HCT116 (cell line): ENCODE results near the gene WNT3A. TPM values are rescaled to one million over a fixed set of nuclear protein-coding genes. Genes with fewer than 3 reads are reported as not detected.

Experiments
- ATAC-seq: fragments of 200-7000 bp; cut with Tn5 transposase; 2 replicates; pipeline ENCODE4 v1.9.1; 2020; ENCODE audit warnings: mild to moderate bottlenecking, moderate library complexity
- BruUV-seq: library from RNA; stranded (reverse); fragments of 400-500 nt; replicated peaks from 2 replicates; lab custom pipeline; 2021; lab: Mats Ljungman, UMichigan
- CTCF ChIA-PET: fragments of 300-600 bp; sonication (Branson Sonifier 250); formaldehyde crosslinking; loops from one replicate; lab custom pipeline; 2021; ENCODE audit warnings: antibody characterized with exemption; lab: Charles Lee
- POLR2A ChIA-PET: fragments of 300-600, 350-600 bp; sonication (Branson Sonifier 250); formaldehyde crosslinking; loops from one replicate; lab custom pipeline; 2021; ENCODE audit warnings: antibody characterized with exemption; lab: Charles Lee
- RAD21 ChIA-PET, 2 experiments: fragments of 300-600 bp; sonication (Branson Sonifier 250); formaldehyde crosslinking; loops; one replicate each; lab custom pipeline; 2023; ENCODE audit warnings: low total read pairs in 2 of 2; ENCODE audit not compliant: uncharacterized antibody in 2 of 2, unreplicated experiment in 2 of 2, low non-redundant PET in 1 of 2; lab: Charles Lee
- DNase-seq: peaks from one replicate; pipeline ENCODE4 v3.0.0-alpha.2; 2010; ENCODE audit warnings: low read depth, low spot score
- H2AFZ ChIP-seq: fragments of 200-600 bp; shearing (Covaris generic), sonication (generic); 2 replicates; pipeline ENCODE4 v1.6.1; 2017; ENCODE audit warnings: low read depth, mixed run types, mixed read lengths, antibody characterized with exemption, low read length; ENCODE audit not compliant: poor library complexity, severe bottlenecking
- H3K27ac ChIP-seq: 2 replicates; pipeline ENCODE4 v1.5.1; 2012; ENCODE audit warnings: low read depth, low read length
- H3K27me3 ChIP-seq: fragments of 200-600 bp; sonication (generic); 2 replicates; pipeline ENCODE4 v1.6.1; 2016; ENCODE audit warnings: mixed run types, low read length, mixed read lengths; ENCODE audit not compliant: insufficient read depth
- H3K36me3 ChIP-seq, 2 experiments: fragments of 200-500 bp in 1 of 2; fragments of 200-600 bp in 1 of 2; sonication (Bioruptor generic) in 1 of 2; sonication (generic) in 1 of 2; 2 replicates each; pipeline versions ENCODE4 v1.5.1 to v1.6.1; 2014 to 2016; ENCODE audit warnings: low read length in 2 of 2, inconsistent platforms in 1 of 2, mixed read lengths in 1 of 2, mixed run types in 1 of 2; ENCODE audit not compliant: insufficient read depth in 2 of 2, control insufficient read depth in 1 of 2
- H3K4me1 ChIP-seq, 2 experiments: fragments of 200-600 bp in 1 of 2; sonication (generic) in 1 of 2; 2 replicates each; pipeline versions ENCODE4 v1.5.1 to v1.6.1; 2012 to 2017; ENCODE audit warnings: low read length in 2 of 2, inconsistent platforms in 1 of 2, mild to moderate bottlenecking in 1 of 2, mixed read lengths in 1 of 2, mixed run types in 1 of 2, moderate library complexity in 1 of 2; ENCODE audit not compliant: insufficient read depth in 2 of 2, control insufficient read depth in 1 of 2
- H3K4me2 ChIP-seq: fragments of 200-600 bp; sonication (generic); 2 replicates; pipeline ENCODE4 v1.6.1; 2017; ENCODE audit warnings: mixed run types, low read length, mixed read lengths
- H3K4me3 ChIP-seq, 2 experiments: fragments of 200-600 bp in 1 of 2; sonication (generic) in 1 of 2; replicated peaks in 1 of 2; 2 replicates each; pipeline ENCODE4 v1.5.1; 2011 to 2016; ENCODE audit warnings: low read length in 2 of 2, control low read depth in 1 of 2, low read depth in 1 of 2, mild to moderate bottlenecking in 1 of 2, mixed read lengths in 1 of 2, mixed run types in 1 of 2
- H3K79me2 ChIP-seq: fragments of 200-600 bp; sonication (generic); 2 replicates; pipeline ENCODE4 v1.6.1; 2017; ENCODE audit warnings: mild to moderate bottlenecking, mixed run types, low read length, moderate library complexity, mixed read lengths; ENCODE audit not compliant: insufficient read depth
- H3K9ac ChIP-seq: fragments of 200-600 bp; sonication (generic); 2 replicates; pipeline ENCODE4 v1.6.1; 2016; ENCODE audit warnings: low read length, mixed read lengths
- H3K9me2 ChIP-seq: fragments of 200-600 bp; sonication (generic), shearing (Covaris generic); 2 replicates; pipeline ENCODE4 v1.6.1; 2017; ENCODE audit warnings: mixed run types, mild to moderate bottlenecking, moderate library complexity; ENCODE audit not compliant: insufficient read depth
- H3K9me3 ChIP-seq, 2 experiments: fragments of 200-500 bp in 1 of 2; fragments of 200-600 bp in 1 of 2; sonication (Bioruptor generic) in 1 of 2; sonication (generic) in 1 of 2; 2 replicates each; pipeline ENCODE4 v1.6.1; 2014 to 2017; ENCODE audit warnings: low read length in 2 of 2, mixed read lengths in 2 of 2, inconsistent platforms in 1 of 2, low read depth in 1 of 2, mild to moderate bottlenecking in 1 of 2, mixed run types in 1 of 2, moderate library complexity in 1 of 2; ENCODE audit not compliant: control insufficient read depth in 1 of 2, insufficient read depth in 1 of 2
- H4K20me1 ChIP-seq: fragments of 200-600 bp; sonication (generic), shearing (Covaris generic); 2 replicates; pipeline ENCODE4 v1.6.1; 2017; ENCODE audit warnings: mixed run types, mild to moderate bottlenecking, moderate library complexity; ENCODE audit not compliant: insufficient read depth
- CBX3 ChIP-seq: IDR thresholded peaks from 2 replicates; pipeline ENCODE4 v1.6.1; 2012; ENCODE audit warnings: low read depth
- CEBPB ChIP-seq: IDR thresholded peaks from 2 replicates; pipeline ENCODE4 v1.6.1; 2012; ENCODE audit warnings: low read depth
- CTCF ChIP-seq, 3 experiments: fragments of 200-600 bp in 1 of 3; sonication (generic) in 1 of 3; IDR thresholded peaks in 2 of 3; conservative IDR thresholded peaks in 1 of 3; 2 replicates each; pipeline ENCODE4 v1.5.1; 2012 to 2017; ENCODE audit warnings: low read depth in 2 of 3, low read length in 2 of 3, antibody characterized with exemption in 1 of 3, borderline replicate concordance in 1 of 3, control low read depth in 1 of 3, mild to moderate bottlenecking in 1 of 3, mixed read lengths in 1 of 3, mixed run types in 1 of 3, moderate library complexity in 1 of 3; ENCODE audit not compliant: insufficient read depth in 1 of 3
- POLR2A ChIP-seq: IDR thresholded peaks from 2 replicates; pipeline ENCODE4 v1.7.0; 2011; ENCODE audit warnings: borderline replicate concordance; ENCODE audit not compliant: insufficient read depth, insufficient read length; ENCODE audit errors: extremely low read depth
- RAD21 ChIP-seq: IDR thresholded peaks from 2 replicates; pipeline ENCODE4 v1.6.1; 2012; ENCODE audit warnings: low read depth, mild to moderate bottlenecking
- SIN3A ChIP-seq: IDR thresholded peaks from 2 replicates; pipeline ENCODE4 v1.6.1; 2012; ENCODE audit warnings: low read depth
- TCF7L2 ChIP-seq: IDR thresholded peaks from 2 replicates; pipeline ENCODE4 v1.7.0; 2011; ENCODE audit warnings: borderline replicate concordance, inconsistent platforms; ENCODE audit not compliant: insufficient read depth, insufficient read length; ENCODE audit errors: extremely low read depth
- YY1 ChIP-seq: IDR thresholded peaks from 2 replicates; pipeline ENCODE4 v1.6.1; 2011; ENCODE audit warnings: low read length, low read depth, moderate library complexity, mild to moderate bottlenecking; ENCODE audit not compliant: insufficient replicate concordance; ENCODE audit errors: extremely low read depth
- intact Hi-C: fragments of 100-400 bp; cut with micrococcal nuclease; formaldehyde crosslinking; loops from 2 replicates; pipeline ENCODE4 v1.10.0; 2022
- total RNA-seq: library from RNA; stranded (reverse); gene quantifications from one replicate; pipeline ENCODE4 v1.2.1, GENCODE V29; 2021; ENCODE audit not compliant: unreplicated experiment
- TF ChIP-seq, protein P1 (sequence below): IDR thresholded peaks from 2 replicates; pipeline ENCODE4 v1.6.1; 2012

WNT3A gene
- total RNA-seq, 1 experiment from 2014 or later: 3.7 TPM

GRCh38 chr1:228083871-228084278 is 77.1 kb downstream of the WNT3A start:
- Histone ChIP-seq H3K4me2 (peak overlapping the region; percentile 96), H3K79me2 (peaks cover 95% of the 10 kb centered on the region), H3K36me3 (peaks cover 0 to 31% of the 10 kb centered on the region in 2 experiments; a peak in 1 of 4 replicates), H2AFZ (no peak overlapping the region), H3K9ac (peak overlapping the region; percentile 100), H3K4me1 (peaks cover 11 to 51% of the 10 kb centered on the region in 2 experiments), H4K20me1 (peaks cover 41% of the 10 kb centered on the region), H3K9me3 (no peaks in the 10 kb centered on the region), H3K27ac (peak overlapping the region; percentile 92; the same call in 1 of the 2 replicates), H3K4me3 (peak overlapping the region; percentile 94 to 99), H3K27me3 (no peaks in the 10 kb centered on the region), H3K9me2 (no peaks in the 10 kb centered on the region)
- intact Hi-C loops: no loop called here
- DNase-seq (no peak), ATAC-seq (no peak)
- TSS peak; percentile 41 for BruUV-seq
- ChIA-PET POLR2A (interaction anchor here (1.2 kb wide), 1 partner anchor 14 kb away, joined by 3 read pairs; no protein-coding TSS in a partner anchor), RAD21 (no interaction called here), CTCF (no interaction called here)
- TF ChIP-seq CBX3 (no peak), YY1 (no peak), SIN3A (0 out of 2 replicates have a peak, but pooled peaks have one; percentile 8)
- TF ChIP-seq, protein P1, sequence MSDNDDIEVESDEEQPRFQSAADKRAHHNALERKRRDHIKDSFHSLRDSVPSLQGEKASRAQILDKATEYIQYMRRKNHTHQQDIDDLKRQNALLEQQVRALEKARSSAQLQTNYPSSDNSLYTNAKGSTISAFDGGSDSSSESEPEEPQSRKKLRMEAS: 0 out of 2 replicates have a peak, but pooled peaks have one; percentile 40

DNA sequence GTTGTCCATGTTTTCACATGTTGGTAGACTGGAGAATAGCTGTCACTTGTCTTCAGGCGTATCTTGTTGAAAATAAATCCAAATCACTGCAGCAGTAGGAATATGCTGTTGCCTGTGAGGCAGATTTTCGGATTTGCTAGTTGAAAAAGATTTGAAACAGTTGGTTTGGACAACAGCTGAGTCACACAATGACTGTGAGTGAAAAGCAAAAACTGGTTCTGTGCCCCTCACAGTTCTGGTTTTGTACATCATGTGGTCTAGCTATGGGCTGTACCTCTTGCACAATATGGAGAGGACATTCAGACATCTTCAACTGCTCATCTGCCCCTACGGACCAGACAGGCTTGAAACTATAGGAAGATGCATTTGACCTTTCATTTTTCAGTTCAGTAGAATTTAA is 77.5 kb downstream of the WNT3A start:
- H4K20me1 ChIP-seq: peaks cover 44% of the 10 kb centered on the region
- peaks cover 99% of the 10 kb centered on the region for H3K79me2 ChIP-seq
- no peak for DNase-seq
- intact Hi-C loops: no loop called here
- H3K9me3 ChIP-seq: no peaks in the 10 kb centered on the region
- POLR2A ChIA-PET: interaction anchor here (1.2 kb wide), 1 partner anchor 14 kb away, joined by 3 read pairs; no protein-coding TSS in a partner anchor
- H3K4me1 ChIP-seq: peaks cover 11 to 51% of the 10 kb centered on the region in 2 experiments
- ATAC-seq: no peak
- RAD21 ChIA-PET: no interaction called here
- H3K9ac ChIP-seq: peak overlapping the region; percentile 100
- H3K36me3 ChIP-seq: peaks cover 0 to 32% of the 10 kb centered on the region in 2 experiments; a peak in 1 of 4 replicates
- H2AFZ ChIP-seq: no peak overlapping the region
- CTCF ChIA-PET: no interaction called here
- no TSS peak for BruUV-seq
- H3K9me2 ChIP-seq: no peaks in the 10 kb centered on the region
- peak overlapping the region; percentile 96 for H3K4me2 ChIP-seq
- TF ChIP-seq CEBPB (no peak), TCF7L2 (no peak), RAD21 (no peak), CBX3 (no peak), SIN3A (no peak), POLR2A (no peak), CTCF (IDR thresholded peaks at IDR 0.05 in 2 of 3, conservative IDR thresholded peaks at IDR 0.05 in 1 of 3; ENCODE audit: borderline replicate concordance in 1 of 3, insufficient read depth in 1 of 3, low read depth in 2 of 3, low read length in 2 of 3) (no peak)
- peak overlapping the region; percentile 94 to 99 for H3K4me3 ChIP-seq
- no peaks in the 10 kb centered on the region for H3K27me3 ChIP-seq
- H3K27ac ChIP-seq: no peak overlapping the region
